Central memory CD8-positive, alpha-beta T cell (primary cell): ENCODE results near the gene KDM7A.

ENCODE experiments used
- ATAC-seq: fragments of 150-1000 bp; cut with Tn5 transposase; replicated peaks from 2 replicates; pipeline ENCODE4 v1.10.0; 2022; ENCODE audit warnings: mild to moderate bottlenecking, moderate FRiP score, moderate number of reproducible peaks; ENCODE audit not compliant: poor library complexity, severe bottlenecking; ENCODE audit errors: extremely low read depth
- DNase-seq, 2 donors: peaks; one replicate each; pipeline ENCODE4 v3.0.0; 2021; ENCODE audit warnings: low spot score in 2 of 2
- H3K27ac Mint-ChIP-seq: one replicate; pipeline ENCODE4 v1.8.0; 2022; ENCODE audit warnings: low read depth, mild to moderate bottlenecking, moderate library complexity, mixed read lengths
- H3K27me3 Mint-ChIP-seq: one replicate; pipeline ENCODE4 v1.8.0; 2022; ENCODE audit warnings: mixed read lengths
- H3K36me3 Mint-ChIP-seq: one replicate; pipeline ENCODE4 v1.8.0; 2022; ENCODE audit warnings: mild to moderate bottlenecking, moderate library complexity, mixed read lengths; ENCODE audit not compliant: insufficient read depth
- H3K4me1 Mint-ChIP-seq: one replicate; pipeline ENCODE4 v1.8.0; 2022; ENCODE audit warnings: mixed read lengths
- H3K4me3 Mint-ChIP-seq: one replicate; pipeline ENCODE4 v1.8.0; 2022; ENCODE audit warnings: mild to moderate bottlenecking, moderate library complexity, mixed read lengths
- H3K9me3 Mint-ChIP-seq: one replicate; pipeline ENCODE4 v1.8.0; 2022; ENCODE audit warnings: mixed read lengths

KDM7A gene

DNA sequence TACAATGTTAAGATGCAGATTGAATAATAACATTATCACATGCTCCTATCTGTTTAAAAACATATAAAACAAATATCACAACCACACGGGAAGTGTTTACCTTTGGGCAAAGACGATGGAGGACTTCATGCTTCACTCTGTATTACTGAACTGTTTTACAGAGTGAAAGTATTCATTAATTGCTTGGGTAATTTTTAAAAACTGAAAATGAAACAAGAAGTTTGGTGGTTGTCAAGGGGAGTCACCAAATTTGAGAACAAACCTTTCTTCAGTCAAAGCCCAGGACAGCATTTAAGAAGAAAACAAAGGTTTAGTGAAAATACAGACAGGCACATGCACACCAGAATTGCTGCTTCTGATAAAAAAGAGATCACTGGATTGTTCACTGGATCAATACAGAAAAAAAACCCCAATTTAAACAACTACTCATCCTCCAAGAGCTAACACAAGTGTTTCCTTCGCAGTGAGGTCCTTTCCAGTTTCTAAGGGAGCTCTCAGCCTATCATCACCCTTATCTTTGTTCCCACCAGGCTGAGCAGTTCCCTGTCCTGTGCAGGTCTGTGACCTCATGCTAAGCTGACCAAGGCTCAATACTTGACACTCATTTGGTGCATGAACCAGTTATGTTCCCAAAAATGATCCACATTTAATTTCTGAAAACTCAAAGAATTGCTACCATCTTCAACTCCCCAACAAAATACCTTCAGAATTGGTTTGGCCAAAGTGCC, 122.8 kb downstream of the KDM7A start:
- no peaks in the 10 kb centered on the region for H3K9me3 Mint-ChIP-seq
- H3K36me3 Mint-ChIP-seq = peaks cover 21% of the 10 kb centered on the region
- no peaks in the 10 kb centered on the region for H3K27me3 Mint-ChIP-seq
- peaks cover 78% of the 10 kb centered on the region for H3K4me1 Mint-ChIP-seq
- ATAC-seq (peak; percentile 46), DNase-seq (no peak)
- peak overlapping the region; percentile 17 for H3K27ac Mint-ChIP-seq
- peak overlapping the region; percentile 37 for H3K4me3 Mint-ChIP-seq

DNA sequence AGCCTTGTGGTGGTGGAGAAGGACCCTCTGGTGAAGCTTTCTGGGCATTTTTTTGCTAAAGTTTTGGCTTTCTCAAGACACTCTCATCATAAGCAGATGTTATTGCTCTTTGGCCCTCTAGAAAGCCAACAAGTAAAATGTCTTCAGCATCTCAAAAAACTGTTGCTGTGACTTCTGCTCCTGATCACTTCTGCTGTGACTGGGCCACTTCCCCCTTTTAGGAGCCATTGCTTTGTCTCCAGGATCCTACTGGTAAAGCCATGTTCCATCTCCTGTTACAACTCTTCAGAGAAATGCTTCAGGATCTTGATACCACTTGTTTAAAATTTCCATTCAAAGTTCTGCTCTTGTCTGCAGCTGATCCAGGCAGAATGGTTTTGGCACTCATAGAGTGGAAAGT, 125.0 kb downstream of the KDM7A start:
- Mint-ChIP-seq H3K36me3 (peaks cover 28% of the 10 kb centered on the region), H3K4me3 (no peak overlapping the region), H3K4me1 (peaks cover 65% of the 10 kb centered on the region), H3K9me3 (no peaks in the 10 kb centered on the region), H3K27me3 (no peaks in the 10 kb centered on the region), H3K27ac (peak overlapping the region; percentile 82)
- no peak for ATAC-seq
- no peak for DNase-seq

- Mint-ChIP-seq H3K27ac (peak overlapping the region; percentile 10), H3K36me3 (peaks cover 40% of the 10 kb centered on the region), H3K27me3 (no peaks in the 10 kb centered on the region), H3K4me3 (no peak overlapping the region), H3K9me3 (no peaks in the 10 kb centered on the region), H3K4me1 (peaks cover 53% of the 10 kb centered on the region)
- no peak for ATAC-seq
- DNase-seq = no peak
These were observed 126.7 kb downstream of the KDM7A start for GRCh38 chr7:140050100-140050499.

GRCh38 chr7:140049339-140050024, 127.3 kb downstream of the KDM7A start:
- H3K27ac Mint-ChIP-seq = peak overlapping the region; percentile 2
- H3K36me3 Mint-ChIP-seq = peaks cover 42% of the 10 kb centered on the region
- no peak for ATAC-seq
- H3K9me3 Mint-ChIP-seq = no peaks in the 10 kb centered on the region
- DNase-seq = no peak
- peaks cover 47% of the 10 kb centered on the region for H3K4me1 Mint-ChIP-seq
- H3K4me3 Mint-ChIP-seq = no peak overlapping the region
- H3K27me3 Mint-ChIP-seq = no peaks in the 10 kb centered on the region

GRCh38 chr7:140048989-140049338, 127.8 kb downstream of the KDM7A start:
- no peak overlapping the region for H3K4me3 Mint-ChIP-seq
- peak overlapping the region; percentile 2 for H3K27ac Mint-ChIP-seq
- peaks cover 42% of the 10 kb centered on the region for H3K4me1 Mint-ChIP-seq
- no peak for DNase-seq
- ATAC-seq = no peak
- H3K27me3 Mint-ChIP-seq = no peaks in the 10 kb centered on the region
- H3K36me3 Mint-ChIP-seq = peaks cover 45% of the 10 kb centered on the region
- no peaks in the 10 kb centered on the region for H3K9me3 Mint-ChIP-seq

DNA sequence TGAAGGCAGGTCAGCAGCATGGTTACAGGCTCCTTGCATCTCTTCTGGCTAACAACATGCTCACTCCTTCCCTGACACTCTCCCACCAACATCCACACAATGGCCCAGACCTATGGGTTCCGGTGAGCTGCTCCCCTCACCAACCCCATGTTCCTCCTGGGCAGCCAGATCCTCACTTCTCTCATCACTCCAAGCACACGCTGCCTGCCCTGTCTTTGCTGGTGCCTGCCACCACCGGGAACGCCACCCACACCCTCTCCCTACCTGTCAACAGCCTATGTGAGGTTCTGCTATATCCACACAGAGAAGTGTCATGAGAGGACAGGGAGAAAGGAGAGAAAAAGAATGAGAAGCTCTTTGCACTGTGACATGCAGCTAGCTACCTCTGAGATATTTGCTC, 128.6 kb downstream of the KDM7A start:
- no peak for ATAC-seq

GRCh38 chr7:140047197-140047596, 129.6 kb downstream of the KDM7A start:
- ATAC-seq = no peak
- DNase-seq = no peak
- Mint-ChIP-seq H3K27ac (peak overlapping the region; percentile 52), H3K9me3 (no peaks in the 10 kb centered on the region), H3K27me3 (no peaks in the 10 kb centered on the region), H3K36me3 (peaks cover 47% of the 10 kb centered on the region), H3K4me3 (no peak overlapping the region), H3K4me1 (peaks cover 28% of the 10 kb centered on the region)

More for the DNA sequence above, 128.6 kb downstream of the KDM7A start:
- Mint-ChIP-seq H3K9me3 (no peaks in the 10 kb centered on the region), H3K4me1 (peaks cover 33% of the 10 kb centered on the region), H3K4me3 (no peak overlapping the region), H3K27me3 (no peaks in the 10 kb centered on the region), H3K36me3 (peaks cover 51% of the 10 kb centered on the region), H3K27ac (peak overlapping the region; percentile 52)
- no peak for DNase-seq

DNA sequence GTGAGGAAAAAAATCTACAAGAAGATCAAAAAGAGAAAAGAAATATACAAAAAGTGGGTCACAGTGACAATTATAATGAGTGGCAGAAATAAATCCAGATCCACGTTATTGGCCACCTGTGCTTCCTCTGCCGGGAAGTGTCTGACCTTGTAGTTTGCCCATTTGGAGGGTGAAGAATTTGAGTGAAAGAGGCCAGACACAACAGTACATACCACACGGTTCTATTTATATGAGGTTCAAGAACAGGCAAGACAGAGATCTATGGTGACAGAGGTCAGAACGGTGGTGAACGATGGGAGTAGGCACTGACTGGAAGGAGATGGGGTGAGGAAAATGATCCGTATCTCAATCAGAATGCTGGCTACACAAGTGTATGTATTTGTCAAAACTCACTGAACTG, 131.1 kb downstream of the KDM7A start:
- Mint-ChIP-seq H3K4me3 (no peak overlapping the region), H3K27ac (peak overlapping the region; percentile 74), H3K4me1 (peaks cover 18% of the 10 kb centered on the region)

DNA sequence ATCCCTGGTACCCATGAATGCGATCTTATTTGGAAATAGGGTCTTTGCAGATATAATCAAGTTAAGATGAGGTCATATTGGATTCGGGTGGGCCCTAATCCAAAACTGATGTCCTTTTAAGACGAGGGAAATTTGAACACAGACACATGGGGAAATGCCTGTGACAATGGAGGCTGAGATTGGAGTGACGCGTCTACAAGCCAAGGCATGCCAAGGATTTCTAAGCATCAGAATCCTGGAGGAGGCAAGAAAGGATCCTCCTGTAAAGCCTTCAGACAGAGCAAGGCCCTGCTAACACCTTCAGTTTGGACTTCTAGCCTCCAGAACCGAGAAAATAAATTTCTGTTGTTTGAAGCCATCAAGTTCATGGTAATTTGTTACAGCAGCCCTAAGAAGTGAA, 132.5 kb downstream of the KDM7A start:
- no peak for DNase-seq
- Mint-ChIP-seq H3K4me1 (peaks cover 7% of the 10 kb centered on the region), H3K9me3 (no peaks in the 10 kb centered on the region), H3K27me3 (no peaks in the 10 kb centered on the region), H3K27ac (no peak overlapping the region), H3K4me3 (no peak overlapping the region), H3K36me3 (peaks cover 44% of the 10 kb centered on the region)
- ATAC-seq = no peak

More for the DNA sequence above, 131.1 kb downstream of the KDM7A start:
- Mint-ChIP-seq H3K9me3 (no peaks in the 10 kb centered on the region), H3K27me3 (no peaks in the 10 kb centered on the region), H3K36me3 (peaks cover 46% of the 10 kb centered on the region)
- DNase-seq (no peak), ATAC-seq (no peak)

DNA sequence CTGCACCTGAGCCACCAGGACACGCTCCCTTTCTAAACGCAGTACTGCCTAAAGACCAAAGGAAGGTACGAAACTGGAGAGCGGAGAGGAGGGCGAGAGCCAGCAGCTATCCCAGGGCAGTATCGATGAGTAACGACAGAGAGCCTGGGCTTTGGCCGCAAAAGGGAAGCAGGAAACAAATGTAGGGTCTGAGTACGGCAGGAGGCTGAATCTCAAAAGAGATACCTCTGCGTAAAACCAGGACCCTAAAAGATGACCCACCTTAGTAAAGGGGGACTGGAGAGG, 134.5 kb downstream of the KDM7A start:
- no peak overlapping the region for H3K4me3 Mint-ChIP-seq
- H3K4me1 Mint-ChIP-seq = peaks cover 17% of the 10 kb centered on the region
- ATAC-seq = no peak
- H3K27ac Mint-ChIP-seq = no peak overlapping the region
- no peaks in the 10 kb centered on the region for H3K27me3 Mint-ChIP-seq
- DNase-seq = no peak
- peaks cover 43% of the 10 kb centered on the region for H3K36me3 Mint-ChIP-seq
- H3K9me3 Mint-ChIP-seq = no peaks in the 10 kb centered on the region

- ATAC-seq (no peak), DNase-seq (no peak)
- H3K27me3 Mint-ChIP-seq = no peaks in the 10 kb centered on the region
- peaks cover 20% of the 10 kb centered on the region for H3K4me1 Mint-ChIP-seq
- peaks cover 43% of the 10 kb centered on the region for H3K36me3 Mint-ChIP-seq
- no peak overlapping the region for H3K4me3 Mint-ChIP-seq
- no peak overlapping the region for H3K27ac Mint-ChIP-seq
- H3K9me3 Mint-ChIP-seq = no peaks in the 10 kb centered on the region
These were observed 135.0 kb downstream of the KDM7A start for GRCh38 chr7:140041659-140042385.

DNA sequence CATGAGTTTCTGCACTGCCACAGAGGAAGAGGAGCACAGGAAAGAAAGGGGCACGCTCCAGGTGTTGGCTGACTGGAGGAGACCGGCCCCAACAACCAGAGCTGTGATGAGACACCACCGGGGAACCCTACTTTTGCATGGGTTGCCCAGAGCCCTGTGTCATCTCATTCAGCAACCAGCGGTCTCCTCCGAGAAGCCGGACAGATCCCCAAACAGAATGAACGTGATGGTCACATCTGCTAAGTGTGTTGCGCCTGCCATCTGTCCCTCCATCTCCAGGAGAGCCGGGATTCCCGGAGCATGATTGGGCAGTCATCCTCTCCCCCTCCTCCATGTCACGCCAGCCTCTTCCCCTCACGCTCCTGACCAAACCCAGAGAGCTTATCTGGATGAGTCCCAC, 136.9 kb downstream of the KDM7A start:
- no peak for ATAC-seq
- H3K27ac Mint-ChIP-seq = no peak overlapping the region
- no peak overlapping the region for H3K4me3 Mint-ChIP-seq
- H3K27me3 Mint-ChIP-seq = no peaks in the 10 kb centered on the region
- peaks cover 36% of the 10 kb centered on the region for H3K36me3 Mint-ChIP-seq
- no peak for DNase-seq
- peaks cover 28% of the 10 kb centered on the region for H3K4me1 Mint-ChIP-seq
- H3K9me3 Mint-ChIP-seq = no peaks in the 10 kb centered on the region

GRCh38 chr7:140039066-140039465, 137.7 kb downstream of the KDM7A start:
- no peak overlapping the region for H3K27ac Mint-ChIP-seq
- no peak for ATAC-seq
- no peaks in the 10 kb centered on the region for H3K27me3 Mint-ChIP-seq
- DNase-seq = no peak
- no peaks in the 10 kb centered on the region for H3K9me3 Mint-ChIP-seq
- H3K4me3 Mint-ChIP-seq = no peak overlapping the region
- H3K36me3 Mint-ChIP-seq = peaks cover 33% of the 10 kb centered on the region
- peaks cover 28% of the 10 kb centered on the region for H3K4me1 Mint-ChIP-seq
